Endothelial cell of umbilical vein (primary cell): ENCODE measurements around the gene OR5B21. TPM values are rescaled to one million over a fixed set of nuclear protein-coding genes. Genes with fewer than 3 reads are reported as not detected.

Experiments used
- BruUV-seq: library from RNA; stranded (reverse); fragments of 400-500 nt; replicated peaks from 2 replicates; lab custom pipeline; 2021; lab: Mats Ljungman, UMichigan
- CTCF ChIA-PET: fragments of 300-600, 350-600 bp; sonication (Branson Sonifier 250); formaldehyde crosslinking; loops from one replicate; lab custom pipeline; 2021; ENCODE audit warnings: antibody characterized with exemption, inconsistent platforms; lab: Charles Lee
- POLR2A ChIA-PET: fragments of 300-600, 350-600 bp; sonication (Branson Sonifier 250); formaldehyde crosslinking; loops from one replicate; lab custom pipeline; 2021; ENCODE audit warnings: antibody characterized with exemption, inconsistent platforms; lab: Charles Lee
- DNase-seq: peaks from one replicate; pipeline ENCODE4 v3.0.0-alpha.2; 2011; ENCODE audit warnings: low read depth, low spot score
- FAIRE-seq: peaks from 2 replicates; lab custom pipeline; 2011; peaks lifted over from hg19 to GRCh38; lab: Jason Lieb, UNC
- H2AFZ ChIP-seq: 2 replicates; pipeline ENCODE4 v1.6.0; 2012; ENCODE audit warnings: low read depth, low read length, control low read depth, inconsistent platforms
- H3K27ac ChIP-seq: 2 replicates; pipeline ENCODE4 v1.5.1; 2011; ENCODE audit warnings: low read depth, mild to moderate bottlenecking, control low read depth, low read length, moderate library complexity; ENCODE audit not compliant: insufficient read depth
- H3K27me3 ChIP-seq, 2 experiments: 2 replicates each; pipeline versions ENCODE4 v1.6.0 to v1.6.1; 2011; ENCODE audit warnings: low read length in 2 of 2, mixed read lengths in 1 of 2; ENCODE audit not compliant: control insufficient read depth in 2 of 2, insufficient read depth in 2 of 2
- H3K36me3 ChIP-seq, 2 experiments: 2 replicates in 1 of 2; 3 replicates in 1 of 2; pipeline ENCODE4 v1.5.1; 2011; ENCODE audit warnings: low read length in 2 of 2, mild to moderate bottlenecking in 1 of 2, moderate library complexity in 1 of 2; ENCODE audit not compliant: control insufficient read depth in 2 of 2, insufficient read depth in 2 of 2; ENCODE audit errors: extremely low read depth in 1 of 2
- H3K4me1 ChIP-seq: 3 replicates; pipeline ENCODE4 v1.5.1; 2011; ENCODE audit warnings: mild to moderate bottlenecking, low read length; ENCODE audit not compliant: control insufficient read depth, insufficient read depth; ENCODE audit errors: extremely low read depth
- H3K4me2 ChIP-seq: 2 replicates; pipeline ENCODE4 v1.6.1; 2011; ENCODE audit warnings: low read length, control low read depth, mixed read lengths; ENCODE audit not compliant: insufficient read depth
- H3K4me3 ChIP-seq, 3 experiments: fragments of 200-600 bp in 1 of 3; sonication (generic), shearing (Covaris generic) in 1 of 3; replicated peaks in 1 of 3; 2 replicates each; pipeline ENCODE4 v1.5.1; 2011 to 2016; ENCODE audit warnings: control low read depth in 3 of 3, low read length in 3 of 3, mild to moderate bottlenecking in 2 of 3, inconsistent platforms in 1 of 3, low read depth in 1 of 3, moderate library complexity in 1 of 3; ENCODE audit not compliant: insufficient read depth in 1 of 3
- H3K79me2 ChIP-seq: 2 replicates; pipeline ENCODE4 v1.6.0; 2012; ENCODE audit warnings: low read length, inconsistent platforms; ENCODE audit not compliant: control insufficient read depth, insufficient read depth
- H3K9ac ChIP-seq: replicated peaks from 2 replicates; pipeline ENCODE3; 2011; ENCODE audit warnings: low read length, control low read depth; ENCODE audit not compliant: insufficient read depth; ENCODE audit errors: extremely low read depth
- H3K9me1 ChIP-seq: replicated peaks from 3 replicates; pipeline ENCODE4 v1.6.0; 2011; ENCODE audit warnings: mild to moderate bottlenecking, low read length; ENCODE audit not compliant: control insufficient read depth, insufficient read depth; ENCODE audit errors: extremely low read depth
- H3K9me3 ChIP-seq: replicated peaks from 2 replicates; pipeline ENCODE4 v1.5.1; 2012; ENCODE audit warnings: low read length, inconsistent platforms; ENCODE audit not compliant: control insufficient read depth, insufficient read depth
- H4K20me1 ChIP-seq: replicated peaks from 2 replicates; pipeline ENCODE3; 2011; ENCODE audit warnings: mild to moderate bottlenecking, low read length; ENCODE audit not compliant: control insufficient read depth, insufficient read depth; ENCODE audit errors: extremely low read depth
- CTCF ChIP-seq, 2 donors: IDR thresholded peaks; 1 replicate in 1 of 2; 2 replicates in 1 of 2; pipeline ENCODE4 v1.5.1; 2011; ENCODE audit warnings: low read length in 2 of 2, mild to moderate bottlenecking in 2 of 2, moderate library complexity in 2 of 2, control low read depth in 1 of 2, inconsistent platforms in 1 of 2, low read depth in 1 of 2; ENCODE audit not compliant: insufficient read depth in 1 of 2; ENCODE audit errors: extremely low read depth in 1 of 2
- EZH2 ChIP-seq: IDR thresholded peaks from 2 replicates; pipeline ENCODE4 v1.6.1; 2012; ENCODE audit warnings: borderline replicate concordance, low read depth, mild to moderate bottlenecking, moderate library complexity, low read length, inconsistent platforms; ENCODE audit not compliant: severe bottlenecking
- FOS ChIP-seq: IDR thresholded peaks from 2 replicates; pipeline ENCODE4 v1.6.1; 2011; ENCODE audit warnings: mild to moderate bottlenecking, low read length, moderate library complexity, borderline replicate concordance; ENCODE audit not compliant: insufficient read depth
- GATA2 ChIP-seq: IDR thresholded peaks from 2 replicates; pipeline ENCODE4 v1.7.0; 2011; ENCODE audit warnings: low read depth, mild to moderate bottlenecking, moderate library complexity, mixed read lengths, low read length; ENCODE audit not compliant: insufficient read length, insufficient read depth
- JUN ChIP-seq: IDR thresholded peaks from 2 replicates; pipeline ENCODE4 v1.6.1; 2011; ENCODE audit warnings: borderline replicate concordance, low read depth; ENCODE audit not compliant: insufficient read length, insufficient read depth
- POLR2A ChIP-seq: IDR thresholded peaks from 2 replicates; pipeline ENCODE4 v1.6.1; 2012; ENCODE audit warnings: low read depth, mild to moderate bottlenecking, control low read depth, low read length
- dilution Hi-C: fragments of 300-500 bp; cut with MboI; formaldehyde crosslinking; loops from one replicate; pipeline ENCODE4 v1.15.0; 2019; ENCODE audit warnings: low sequenced_read_pairs; ENCODE audit not compliant: extremely low pct_ligation_motif_present
- intact Hi-C: fragments of 100-400 bp; cut with micrococcal nuclease; formaldehyde crosslinking; loops from one replicate; pipeline ENCODE4 v1.10.0; 2022
- polyA plus RNA-seq, 4 experiments: library from polyadenylated mRNA; depleted of rRNA in 3 of 4; stranded (reverse) in 3 of 4; unstranded in 1 of 4; fragments of >200 nt; gene quantifications; 2 replicates each; pipeline versions ENCODE4 v1.2.1 to v1.2.3, GENCODE V29; 2011 to 2012; ENCODE audit warnings: missing spikeins in 1 of 4
- total RNA-seq: library from RNA; stranded (reverse); gene quantifications from 2 replicates; pipeline ENCODE4 v1.2.3, GENCODE V29; 2021
- TF ChIP-seq, protein P1 (sequence below): IDR thresholded peaks from 2 replicates; pipeline ENCODE4 v1.6.1; 2011; ENCODE audit not compliant: insufficient read depth, insufficient read length

The OR5B21 gene
- total and polyA plus RNA-seq, 2 donors (not counting 3 experiments of a cell fraction or from before 2014, with no cell fraction given): not detected

DNA sequence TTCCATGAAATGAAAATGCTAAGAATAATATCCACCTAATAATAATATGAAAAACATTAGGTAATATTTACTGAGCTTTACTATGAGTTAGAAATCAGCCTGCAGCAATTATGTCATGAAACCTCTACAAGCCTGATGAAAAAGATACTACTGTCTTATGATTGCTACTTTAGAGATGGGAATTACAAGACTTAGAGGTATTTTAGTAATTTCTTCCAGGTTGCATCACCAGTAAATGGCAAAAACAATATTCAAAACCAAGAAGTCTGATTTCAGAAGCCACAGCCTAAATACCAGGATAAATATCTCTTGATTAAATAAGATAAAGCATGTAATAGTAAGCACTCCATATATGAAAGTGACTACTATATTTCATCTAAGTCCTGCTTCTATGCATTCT lies 13.8 kb downstream of the OR5B21 start:
- DNase-seq (no peak), FAIRE-seq (no peak)
- no peaks in the 10 kb centered on the region for H3K79me2 ChIP-seq
- no peaks in the 10 kb centered on the region for H3K9me3 ChIP-seq
- TF ChIP-seq POLR2A (no peak), EZH2 (no peak), GATA2 (no peak), CTCF (IDR thresholded peaks at IDR 0.05; ENCODE audit: extremely low read depth in 1 of 2, insufficient read depth in 1 of 2, low read depth in 1 of 2, low read length in 2 of 2) (no peak), FOS (no peak), JUN (no peak)
- TF ChIP-seq, protein P1, sequence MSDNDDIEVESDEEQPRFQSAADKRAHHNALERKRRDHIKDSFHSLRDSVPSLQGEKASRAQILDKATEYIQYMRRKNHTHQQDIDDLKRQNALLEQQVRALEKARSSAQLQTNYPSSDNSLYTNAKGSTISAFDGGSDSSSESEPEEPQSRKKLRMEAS: no peak
- dilution Hi-C loops: no loop called here
- no peaks in the 10 kb centered on the region for H3K36me3 ChIP-seq
- no peaks in the 10 kb centered on the region for H3K9me1 ChIP-seq
- ChIA-PET CTCF (interaction anchor here (1.9 kb wide), 1 partner anchor 10 kb away, joined by 5 read pairs; no protein-coding TSS in a partner anchor), POLR2A (no interaction called here)
- no peak overlapping the region for H3K27ac ChIP-seq
- no peak overlapping the region for H3K4me2 ChIP-seq
- intact Hi-C loops: no loop called here
- H3K9ac ChIP-seq: no peak overlapping the region
- no peaks in the 10 kb centered on the region for H4K20me1 ChIP-seq
- no TSS peak for BruUV-seq
- peaks cover 0 to 1% of the 10 kb centered on the region in 2 experiments for H3K27me3 ChIP-seq
- no peaks in the 10 kb centered on the region for H3K4me1 ChIP-seq
- no peak overlapping the region for H3K4me3 ChIP-seq
- no peak overlapping the region for H2AFZ ChIP-seq
